Gastrocnemius medialis (tissue), 4 donors: Measurements from ENCODE around the gene PLLP. TPM values are rescaled to one million over a fixed set of nuclear protein-coding genes. Genes with fewer than 3 reads are reported as not detected.

Experiments used
- ATAC-seq, 2 donors: fragments of 150-250 bp; one replicate each; pipeline ENCODE4 v1.9.1; 2016
- DNase-seq, 2 donors: peaks; one replicate each; pipeline ENCODE4 v3.0.0-alpha.2; 2019
- H3K27ac ChIP-seq, 4 donors: fragments of 200-600 bp; sonication (generic); 1 replicate in 1 of 4; 2 replicates in 3 of 4; pipeline ENCODE4 v1.5.1; 2016 to 2018; ENCODE audit warnings: mild to moderate bottlenecking in 2 of 4, moderate library complexity in 1 of 4
- H3K27me3 ChIP-seq, 3 donors: fragments of 200-600 bp; sonication (generic) in 2 of 3; 1 replicate in 1 of 3; 2 replicates in 2 of 3; pipeline versions ENCODE4 v1.5.1 to v1.6.0; 2016 to 2019; ENCODE audit warnings: mild to moderate bottlenecking in 1 of 3, moderate library complexity in 1 of 3
- H3K36me3 ChIP-seq, 2 donors: fragments of 200-600 bp; sonication (generic) in 1 of 2; one replicate each; pipeline ENCODE4 v1.5.1; 2017 to 2018
- H3K4me1 ChIP-seq, 2 donors: fragments of 200-600 bp; sonication (generic) in 1 of 2; one replicate each; pipeline ENCODE4 v1.5.1; 2016 to 2017; ENCODE audit warnings: mild to moderate bottlenecking in 2 of 2
- H3K4me3 ChIP-seq, 4 donors: fragments of 200-600 bp; sonication (generic) in 3 of 4; 1 replicate in 1 of 4; 2 replicates in 3 of 4; pipeline ENCODE4 v1.5.1; 2016 to 2019; ENCODE audit warnings: mild to moderate bottlenecking in 2 of 4
- H3K9me3 ChIP-seq, 3 donors: fragments of 200-600 bp; sonication (generic) in 2 of 3; 1 replicate in 1 of 3; 2 replicates in 2 of 3; pipeline ENCODE4 v1.5.1; 2016 to 2019
- CTCF ChIP-seq, 5 experiments: fragments of 450-650 bp in 3 of 5; fragments of 200-600 bp in 2 of 5; sonication (generic) in 2 of 5; IDR thresholded peaks in 4 of 5; conservative IDR thresholded peaks in 1 of 5; 1 replicate in 4 of 5; 2 replicates in 1 of 5; pipeline ENCODE4 v1.5.1; 2016 to 2019; ENCODE audit warnings: antibody characterized with exemption in 5 of 5, mild to moderate bottlenecking in 3 of 5, moderate library complexity in 3 of 5
- POLR2A ChIP-seq, 2 donors: fragments of 450-650 bp; IDR thresholded peaks; one replicate each; pipeline ENCODE4 v1.6.1; 2017; ENCODE audit warnings: antibody characterized with exemption in 2 of 2, mild to moderate bottlenecking in 2 of 2, moderate library complexity in 2 of 2
- in situ Hi-C, 4 donors: fragments of 200-750 bp; cut with MboI; loops; one replicate each; pipeline versions ENCODE4 v1.15.0 to v1.8.0; 2017; ENCODE audit warnings: low sequenced_read_pairs in 4 of 4
- intact Hi-C: fragments of 100-400 bp; cut with DNase I; formaldehyde crosslinking; loops from one replicate; pipeline ENCODE4 v1.15.1; 2023; ENCODE audit warnings: low total_unique reads
- total RNA-seq, 4 donors: library from RNA; depleted of rRNA; stranded (reverse); fragments of >200 nt; gene quantifications; one replicate each; pipeline versions ENCODE4 v1.1.0 to v1.2.3, GENCODE V29; 2016

Gene PLLP
- total RNA-seq, 4 donors from 2014 or later: 1.2 to 6.2 (median 4.7) TPM

- Histone ChIP-seq H3K27ac (no peak overlapping the region), H3K4me1 (no peaks in the 10 kb centered on the region), H3K36me3 (peaks cover 0 to 83% of the 10 kb centered on the region in 2 donors), H3K27me3 (no peaks in the 10 kb centered on the region), H3K9me3 (no peaks in the 10 kb centered on the region), H3K4me3 (no peak overlapping the region)
- no peak for TF ChIP-seq POLR2A (IDR thresholded peaks at IDR 0.05)
- no peak for TF ChIP-seq CTCF (IDR thresholded peaks at IDR 0.05 in 4 of 5, conservative IDR thresholded peaks at IDR 0.05 in 1 of 5)
- intact Hi-C loops (no loop called here), in situ Hi-C loops (no loop called here)
- DNase-seq: no peak
- ATAC-seq: no peak
These were observed 75.5 kb downstream of the PLLP start for GRCh38 chr16:57208926-57209325.

Other genes with a start within 250 kb of the PLLP start
- 10 to 100 TPM; 11.7 to 20.0 (median 17.2) TPM for gene CPNE2, start 192.1 kb downstream of the PLLP start, total RNA-seq
- gene PSME3IP1, start 98.6 kb downstream of the PLLP start, total RNA-seq: 10 to 100 TPM; 43.8 to 57.6 (median 53.4) TPM
- gene RSPRY1, start 98.3 kb downstream of the PLLP start, total RNA-seq: 10 to 100 TPM; 15.4 to 24.1 (median 20.7) TPM
- gene ARL2BP, start 39.4 kb downstream of the PLLP start, total RNA-seq: 10 to 100 TPM; 25.5 to 52.6 (median 44.5) TPM
- not detected for gene CCL22, start 74.1 kb upstream of the PLLP start, total RNA-seq
- 10 to 100 TPM in 1 of 4 donors, 1 to 10 TPM in 3; 2.2 to 15.7 (median 6.7) TPM for gene CX3CL1, start 87.8 kb upstream of the PLLP start, total RNA-seq
- gene CCL17, start 120.1 kb upstream of the PLLP start, total RNA-seq: not detected
- 10 to 100 TPM; 31.0 to 38.8 (median 37.9) TPM for gene CIAPIN1, start 162.7 kb upstream of the PLLP start, total RNA-seq
- gene COQ9, start 162.8 kb upstream of the PLLP start, total RNA-seq: 100 to 1,000 TPM; 107 to 171 (median 135) TPM
- 100 to 1,000 TPM in 3 of 4 donors, 10 to 100 TPM in 1; 97.2 to 162 (median 134) TPM for gene POLR2C, start 178.0 kb upstream of the PLLP start, total RNA-seq
- 1 to 10 TPM; 2.2 to 3.6 (median 2.9) TPM for gene DOK4, start 201.8 kb upstream of the PLLP start, total RNA-seq